GM12864 (cell line): Measurements from ENCODE around the gene STAT5B.

Experiments
- DNase-seq: peaks from one replicate; pipeline ENCODE4 v3.0.0-alpha.2; 2011; ENCODE audit warnings: low read depth
- H3K4me3 ChIP-seq: 2 replicates; pipeline ENCODE4 v1.5.1; 2011; ENCODE audit warnings: mild to moderate bottlenecking, low read depth, low read length, control low read depth
- CTCF ChIP-seq: IDR thresholded peaks from 2 replicates; pipeline ENCODE4 v1.5.1; 2011; ENCODE audit warnings: low read depth, mild to moderate bottlenecking, moderate library complexity, low read length, control low read depth, inconsistent platforms; ENCODE audit errors: missing control alignments

STAT5B gene

GRCh38 chr17:42166196-42166763, 109.9 kb downstream of the STAT5B start:
- DNase-seq, result no peak
- no peak for TF ChIP-seq CTCF
- no peak overlapping the region for H3K4me3 ChIP-seq

- DNase-seq, result no peak
- no peak overlapping the region for H3K4me3 ChIP-seq
- no peak for TF ChIP-seq CTCF
Measured at GRCh38 chr17:42165751-42166150, 110.4 kb downstream of the STAT5B start.

GRCh38 chr17:42163696-42164407, 112.3 kb downstream of the STAT5B start:
- H3K4me3 ChIP-seq, result no peak overlapping the region
- no peak for DNase-seq

GRCh38 chr17:42163113-42163512, 113.1 kb downstream of the STAT5B start:
- no peak overlapping the region for H3K4me3 ChIP-seq
- peak; percentile 75 for TF ChIP-seq CTCF
- no peak for DNase-seq

More at GRCh38 chr17:42163696-42164407, 112.3 kb downstream of the STAT5B start:
- TF ChIP-seq CTCF, result no peak

GRCh38 chr17:42160531-42160910, 115.7 kb downstream of the STAT5B start:
- no peak overlapping the region for H3K4me3 ChIP-seq
- DNase-seq, result no peak
- TF ChIP-seq CTCF, result no peak

- no peak for DNase-seq
- no peak for TF ChIP-seq CTCF
- H3K4me3 ChIP-seq, result no peak overlapping the region
Measured at GRCh38 chr17:42159796-42160530, 116.2 kb downstream of the STAT5B start.
